T47D (cell line): ENCODE measurements around the gene SLC1A3.
"Not testable (repeated sequence)": the region's sequence is repeated elsewhere in the genome, so short reads cannot be mapped to it uniquely, and the experiment has no call there.

ENCODE experiments used
- DNase-seq, 2 experiments: peaks; one replicate each; pipeline versions ENCODE4 v3.0.0 to v3.0.0-alpha.2; 2011 to 2012; ENCODE audit warnings: low read depth in 1 of 2, low spot score in 1 of 2
- JUND ChIP-seq: IDR thresholded peaks from 2 replicates; pipeline ENCODE4 v1.6.1; 2012; ENCODE audit warnings: low read depth
- in situ Hi-C: cut with HindIII; loops from 2 replicates; pipeline ENCODE4 v1.10.0; 2016; ENCODE audit warnings: low sequenced_read_pairs, low pct_unique_long_range_greater_than_20kb

Gene SLC1A3

GRCh38 chr5:36643162-36643561 is 36.8 kb downstream of the SLC1A3 start:
- no peak for TF ChIP-seq JUND
- in situ Hi-C loops: no loop called here
- DNase-seq: no peak

- not testable (repeated sequence) for DNase-seq
Observed at GRCh38 chr5:36643841-36644240, 37.4 kb downstream of the SLC1A3 start.

GRCh38 chr5:36644727-36645126 is 38.3 kb downstream of the SLC1A3 start:
- in situ Hi-C loops: no loop called here
- DNase-seq: no peak
- no peak for TF ChIP-seq JUND

More at GRCh38 chr5:36643841-36644240, 37.4 kb downstream of the SLC1A3 start:
- in situ Hi-C loops: not testable (repeated sequence)

GRCh38 chr5:36646100-36646499 is 39.7 kb downstream of the SLC1A3 start:
- DNase-seq: no peak
- in situ Hi-C loops: no loop called here
- TF ChIP-seq JUND: no peak

- no peak for TF ChIP-seq JUND
- no peak for DNase-seq
- in situ Hi-C loops: no loop called here
Observed at GRCh38 chr5:36646507-36647023, 40.2 kb downstream of the SLC1A3 start.

- in situ Hi-C loops: no loop called here
- no peak for DNase-seq
- TF ChIP-seq JUND: no peak
Observed at GRCh38 chr5:36647046-36647445, 40.6 kb downstream of the SLC1A3 start.

- in situ Hi-C loops: no loop called here
- no peak for TF ChIP-seq JUND
- no peak for DNase-seq
Observed at GRCh38 chr5:36648426-36648825, 42.0 kb downstream of the SLC1A3 start.

- DNase-seq: peak in 1 of 2 experiments; percentile 77
- in situ Hi-C loops: no loop called here
- no peak for TF ChIP-seq JUND
Observed at GRCh38 chr5:36651761-36652685, 45.6 kb downstream of the SLC1A3 start.

GRCh38 chr5:36653044-36653705 is 46.8 kb downstream of the SLC1A3 start:
- in situ Hi-C loops: no loop called here
- no peak for DNase-seq
- no peak for TF ChIP-seq JUND

GRCh38 chr5:36654564-36654963 is 48.2 kb downstream of the SLC1A3 start:
- in situ Hi-C loops: no loop called here
- DNase-seq: no peak
- no peak for TF ChIP-seq JUND

- DNase-seq: peak in 1 of 2 experiments; percentile 47
- no peak for TF ChIP-seq JUND
- in situ Hi-C loops: no loop called here
Observed at GRCh38 chr5:36655161-36655560, 48.8 kb downstream of the SLC1A3 start.

GRCh38 chr5:36656556-36656955 is 50.1 kb downstream of the SLC1A3 start:
- in situ Hi-C loops: no loop called here
- TF ChIP-seq JUND: no peak
- no peak for DNase-seq

GRCh38 chr5:36657563-36657995 is 51.2 kb downstream of the SLC1A3 start:
- in situ Hi-C loops: no loop called here
- peak in 1 of 2 experiments; percentile 68 for DNase-seq
- no peak for TF ChIP-seq JUND
